MM.1S (cell line): ENCODE data around the gene ABHD16B.

ENCODE experiments used
- CTCF ChIP-seq: fragments of 300-600 bp; sonication (generic); IDR thresholded peaks from 2 replicates; pipeline ENCODE4 v1.5.1; 2016; ENCODE audit warnings: antibody characterized with exemption, low read length, mixed read lengths
- EZH2 ChIP-seq: fragments of 300-600 bp; sonication (generic); optimal IDR thresholded peaks from 2 replicates; pipeline ENCODE3; 2017; ENCODE audit warnings: low read depth, mild to moderate bottlenecking, antibody characterized with exemption, low read length, mixed read lengths
- EZH2phosphoT487 ChIP-seq: fragments of 300-600 bp; sonication (generic); IDR thresholded peaks from 2 replicates; pipeline ENCODE4 v1.6.1; 2018; ENCODE audit warnings: antibody characterized with exemption, low read length

GRCh38 chr20:63847237-63848002 is 13.9 kb upstream of the ABHD16B start:
- no peak for TF ChIP-seq CTCF
- no peak for TF ChIP-seq EZH2
- TF ChIP-seq EZH2phosphoT487, result no peak
